HCEC 1CT (cell line): ENCODE data around the gene SPATA9.
"Not testable (repeated sequence)": the region's sequence is repeated elsewhere in the genome, so short reads cannot be mapped to it uniquely, and the experiment has no call there.

Experiments
- DNase-seq: peaks from one replicate; pipeline ENCODE4 v3.0.0-alpha.2; 2017

Gene SPATA9

GRCh38 chr5:95672641-95673040 lies 10.2 kb downstream of the SPATA9 start:
- no peak for DNase-seq

GRCh38 chr5:95671826-95672225 lies 11.0 kb downstream of the SPATA9 start:
- DNase-seq: no peak

GRCh38 chr5:95670568-95670967 lies 12.2 kb downstream of the SPATA9 start:
- no peak for DNase-seq

GRCh38 chr5:95669985-95670384 lies 12.8 kb downstream of the SPATA9 start:
- no peak for DNase-seq

GRCh38 chr5:95669540-95669939 lies 13.3 kb downstream of the SPATA9 start:
- peak; percentile 96 for DNase-seq

GRCh38 chr5:95668728-95669127 lies 14.1 kb downstream of the SPATA9 start:
- no peak for DNase-seq

- peak; percentile 8 for DNase-seq
Measured at GRCh38 chr5:95668216-95668615, 14.6 kb downstream of the SPATA9 start.

- no peak for DNase-seq
Measured at GRCh38 chr5:95667678-95668077, 15.1 kb downstream of the SPATA9 start.

GRCh38 chr5:95667061-95667618 lies 15.7 kb downstream of the SPATA9 start:
- no peak for DNase-seq

GRCh38 chr5:95664204-95664786 lies 18.5 kb downstream of the SPATA9 start:
- DNase-seq: peak; percentile 46

- DNase-seq: no peak
Measured at GRCh38 chr5:95662946-95663345, 19.8 kb downstream of the SPATA9 start.

GRCh38 chr5:95660060-95660459 lies 22.7 kb downstream of the SPATA9 start:
- DNase-seq: no peak

- DNase-seq: no peak
Measured at GRCh38 chr5:95655575-95655974, 27.2 kb downstream of the SPATA9 start.

- no peak for DNase-seq
Measured at GRCh38 chr5:95654196-95654595, 28.6 kb downstream of the SPATA9 start.

- DNase-seq: no peak
Measured at GRCh38 chr5:95652849-95653248, 29.9 kb downstream of the SPATA9 start.

GRCh38 chr5:95649842-95650620 lies 32.8 kb downstream of the SPATA9 start:
- DNase-seq: no peak

GRCh38 chr5:95649274-95649673 lies 33.5 kb downstream of the SPATA9 start:
- no peak for DNase-seq

- no peak for DNase-seq
Measured at GRCh38 chr5:95647886-95648860, 34.6 kb downstream of the SPATA9 start.

GRCh38 chr5:95646569-95647431 lies 36.0 kb downstream of the SPATA9 start, which contains the start of gene RFESD:
RFESD (plus strand) TSS chr5:95646777; CDS start chr5:95652272, 5,495 bp downstream.
- peak; percentile 97 for DNase-seq

- not testable (repeated sequence) for DNase-seq
Measured at GRCh38 chr5:95646226-95646568, 36.6 kb downstream of the SPATA9 start.

GRCh38 chr5:95644351-95645042 lies 38.3 kb downstream of the SPATA9 start:
- peak; percentile 57 for DNase-seq
